ENCODE measurements around the gene NET1.

The NET1 gene

GRCh38 chr10:5453749-5454489, 41.6 kb downstream of the NET1 start:
- no peak overlapping the region for H3K27ac ChIP-seq (ENCODE audit: low read depth, low read length)
- H3K4me1 ChIP-seq (ENCODE audit: control insufficient read depth, insufficient read depth, low read length), result peaks cover 11% of the 10 kb centered on the region
- H3K27me3 ChIP-seq (ENCODE audit: control insufficient read depth, insufficient read depth, low read length), result no peaks in the 10 kb centered on the region
- no peak overlapping the region for H3K9ac ChIP-seq (ENCODE audit: low read length)
- H3K9me3 ChIP-seq (ENCODE audit: control insufficient read depth, insufficient read depth, low read depth, low read length), result no peaks in the 10 kb centered on the region
- H3K36me3 ChIP-seq (ENCODE audit: control insufficient read depth, insufficient read depth, low read length), result peaks cover 73% of the 10 kb centered on the region
- no peak overlapping the region for H3K4me3 ChIP-seq (ENCODE audit: low read depth, low read length)

DNA sequence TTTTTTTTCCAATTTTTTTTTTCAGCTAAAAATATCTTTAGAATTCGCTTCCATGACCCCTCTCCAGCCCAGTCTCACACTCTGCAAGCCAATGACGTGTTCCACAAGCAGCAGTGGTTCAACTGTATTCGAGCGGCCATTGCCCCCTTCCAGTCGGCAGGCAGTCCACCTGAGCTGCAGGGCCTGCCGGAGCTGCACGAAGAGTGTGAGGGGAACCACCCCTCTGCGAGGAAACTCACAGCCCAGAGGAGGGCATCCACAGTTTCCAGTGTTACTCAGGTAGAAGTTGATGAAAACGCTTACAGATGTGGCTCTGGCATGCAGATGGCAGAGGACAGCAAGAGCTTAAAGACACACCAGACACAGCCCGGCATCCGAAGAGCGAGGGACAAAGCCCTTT, 44.2 kb downstream of the NET1 start:
- no peak overlapping the region for H3K27ac ChIP-seq (ENCODE audit: low read depth, low read length)
- H3K4me3 ChIP-seq (ENCODE audit: low read depth, low read length), result no peak overlapping the region
- no peaks in the 10 kb centered on the region for H3K27me3 ChIP-seq (ENCODE audit: control insufficient read depth, insufficient read depth, low read length)
- no peak overlapping the region for H3K9ac ChIP-seq (ENCODE audit: low read length)
- no peaks in the 10 kb centered on the region for H3K9me3 ChIP-seq (ENCODE audit: control insufficient read depth, insufficient read depth, low read depth, low read length)
- no peaks in the 10 kb centered on the region for H3K4me1 ChIP-seq (ENCODE audit: control insufficient read depth, insufficient read depth, low read length)
- peaks cover 98% of the 10 kb centered on the region for H3K36me3 ChIP-seq (ENCODE audit: control insufficient read depth, insufficient read depth, low read length)

DNA sequence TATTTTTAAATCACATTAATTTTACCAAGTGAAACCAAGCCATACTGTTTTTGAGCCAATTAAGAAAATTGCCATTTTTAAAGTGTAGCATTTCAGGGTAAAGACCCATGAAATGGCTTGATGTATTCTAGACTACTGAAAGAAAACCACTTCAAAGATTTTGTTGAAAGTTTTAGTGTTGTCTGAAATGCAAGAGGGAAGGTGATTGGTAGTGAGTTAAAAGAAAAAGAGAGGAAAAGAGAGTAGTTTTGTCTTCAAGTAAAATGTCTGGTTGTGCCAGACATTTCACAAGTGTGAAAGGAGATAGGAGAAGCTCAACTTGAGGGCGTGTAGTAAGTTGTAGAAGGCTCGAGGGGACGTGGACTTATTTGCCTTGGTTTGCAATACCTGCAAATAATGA, 45.4 kb downstream of the NET1 start:
- H3K27me3 ChIP-seq (ENCODE audit: control insufficient read depth, insufficient read depth, low read length), result no peaks in the 10 kb centered on the region
- peaks cover 3% of the 10 kb centered on the region; the same call in 1 of the 2 replicates for H3K4me1 ChIP-seq (ENCODE audit: control insufficient read depth, insufficient read depth, low read length)
- no peak overlapping the region for H3K27ac ChIP-seq (ENCODE audit: low read depth, low read length)
- H3K36me3 ChIP-seq (ENCODE audit: control insufficient read depth, insufficient read depth, low read length), result peaks cover 87% of the 10 kb centered on the region
- H3K9me3 ChIP-seq (ENCODE audit: control insufficient read depth, insufficient read depth, low read depth, low read length), result no peaks in the 10 kb centered on the region
- no peak overlapping the region for H3K9ac ChIP-seq (ENCODE audit: low read length)
- H3K4me3 ChIP-seq (ENCODE audit: low read depth, low read length), result no peak overlapping the region

GRCh38 chr10:5458425-5458824, 46.1 kb downstream of the NET1 start:
- H3K27me3 ChIP-seq (ENCODE audit: control insufficient read depth, insufficient read depth, low read length), result no peaks in the 10 kb centered on the region
- H3K9me3 ChIP-seq (ENCODE audit: control insufficient read depth, insufficient read depth, low read depth, low read length), result 0 out of 2 replicates have a peak, but pooled peaks cover 5% of the 10 kb centered on the region
- H3K4me1 ChIP-seq (ENCODE audit: control insufficient read depth, insufficient read depth, low read length), result peaks cover 3% of the 10 kb centered on the region; the same call in 1 of the 2 replicates
- peaks cover 82% of the 10 kb centered on the region for H3K36me3 ChIP-seq (ENCODE audit: control insufficient read depth, insufficient read depth, low read length)
- H3K9ac ChIP-seq (ENCODE audit: low read length), result no peak overlapping the region
- no peak overlapping the region for H3K27ac ChIP-seq (ENCODE audit: low read depth, low read length)
- no peak overlapping the region for H3K4me3 ChIP-seq (ENCODE audit: low read depth, low read length)

DNA sequence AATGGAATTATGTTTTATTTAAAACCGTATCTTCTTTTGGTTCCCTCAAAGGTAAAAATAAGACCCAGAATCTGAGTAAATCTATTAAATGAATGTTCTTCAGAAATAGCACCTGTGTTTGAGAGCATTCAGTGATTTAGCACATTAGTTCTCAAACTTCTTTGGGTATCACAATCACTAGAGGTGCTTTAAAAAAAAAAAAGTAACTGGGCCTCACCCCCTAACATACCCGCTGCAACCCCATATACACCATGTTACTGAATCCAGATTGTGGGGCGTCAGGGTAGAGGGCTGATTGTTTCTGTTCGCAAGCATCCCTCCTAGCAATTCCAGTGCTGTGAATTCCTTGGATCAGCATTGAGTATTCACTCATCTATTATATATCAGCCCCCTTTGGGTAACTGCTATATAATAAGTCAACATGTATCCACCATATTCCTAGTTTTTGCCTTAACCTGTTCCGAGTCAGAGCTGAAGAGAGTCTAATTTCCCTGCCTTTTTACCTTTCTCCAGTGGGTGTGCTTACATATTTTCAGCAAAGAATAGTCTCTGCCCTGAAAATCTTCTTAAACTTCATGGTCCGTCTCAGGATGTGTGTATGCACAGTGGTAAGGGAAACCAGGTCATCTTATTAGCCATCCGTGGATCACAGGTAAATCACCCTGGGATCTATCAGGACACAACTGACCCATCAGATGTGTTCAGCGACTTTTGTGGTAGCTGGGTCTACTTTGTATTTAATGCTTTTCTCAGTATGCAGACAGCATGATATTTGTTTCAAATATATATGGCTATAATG, 46.8 kb downstream of the NET1 start:
- Histone ChIP-seq H3K4me3 (ENCODE audit: low read depth, low read length) (no peak overlapping the region), H3K9ac (ENCODE audit: low read length) (no peak overlapping the region), H3K4me1 (ENCODE audit: control insufficient read depth, insufficient read depth, low read length) (peaks cover 3% of the 10 kb centered on the region; the same call in 1 of the 2 replicates), H3K27ac (ENCODE audit: low read depth, low read length) (no peak overlapping the region), H3K9me3 (ENCODE audit: control insufficient read depth, insufficient read depth, low read depth, low read length) (peaks cover 5% of the 10 kb centered on the region; the same call in 1 of the 2 replicates), H3K27me3 (ENCODE audit: control insufficient read depth, insufficient read depth, low read length) (no peaks in the 10 kb centered on the region), H3K36me3 (ENCODE audit: control insufficient read depth, insufficient read depth, low read length) (peaks cover 76% of the 10 kb centered on the region)

- Histone ChIP-seq H3K4me3 (ENCODE audit: low read depth, low read length) (no peak overlapping the region), H3K27ac (ENCODE audit: low read depth, low read length) (no peak overlapping the region)
Observed at GRCh38 chr10:5460468-5461202, 48.3 kb downstream of the NET1 start.

DNA sequence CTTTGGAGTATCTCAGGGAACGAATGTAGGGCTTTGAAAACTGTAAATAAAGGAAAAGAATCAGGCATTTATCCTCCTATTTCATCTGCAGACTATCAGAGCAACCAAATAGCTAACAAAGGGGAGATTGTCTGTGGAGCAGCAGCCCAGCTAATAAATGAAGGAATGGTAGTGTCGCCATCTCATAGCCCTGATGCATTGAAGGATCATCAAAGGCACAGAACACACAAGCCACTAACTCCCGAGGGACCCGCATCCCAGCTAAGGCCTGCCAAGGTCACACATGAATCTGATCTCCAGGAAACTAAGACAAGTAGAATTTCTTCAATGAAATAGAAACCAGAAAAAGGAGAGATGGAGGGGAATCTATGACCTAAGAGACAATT, 48.8 kb downstream of the NET1 start:
- Histone ChIP-seq H3K4me3 (ENCODE audit: low read depth, low read length) (no peak overlapping the region), H3K4me1 (ENCODE audit: control insufficient read depth, insufficient read depth, low read length) (peaks cover 14% of the 10 kb centered on the region), H3K9me3 (ENCODE audit: control insufficient read depth, insufficient read depth, low read depth, low read length) (peaks cover 5% of the 10 kb centered on the region), H3K9ac (ENCODE audit: low read length) (no peak overlapping the region), H3K27ac (ENCODE audit: low read depth, low read length) (no peak overlapping the region), H3K36me3 (ENCODE audit: control insufficient read depth, insufficient read depth, low read length) (peaks cover 55% of the 10 kb centered on the region), H3K27me3 (ENCODE audit: control insufficient read depth, insufficient read depth, low read length) (no peaks in the 10 kb centered on the region)

More at GRCh38 chr10:5460468-5461202, 48.3 kb downstream of the NET1 start:
- Histone ChIP-seq H3K9ac (ENCODE audit: low read length) (no peak overlapping the region), H3K27me3 (ENCODE audit: control insufficient read depth, insufficient read depth, low read length) (no peaks in the 10 kb centered on the region), H3K36me3 (ENCODE audit: control insufficient read depth, insufficient read depth, low read length) (peaks cover 61% of the 10 kb centered on the region), H3K9me3 (ENCODE audit: control insufficient read depth, insufficient read depth, low read depth, low read length) (peaks cover 5% of the 10 kb centered on the region), H3K4me1 (ENCODE audit: control insufficient read depth, insufficient read depth, low read length) (peaks cover 8% of the 10 kb centered on the region)

GRCh38 chr10:5461914-5462840, 49.8 kb downstream of the NET1 start:
- H3K4me3 ChIP-seq (ENCODE audit: low read depth, low read length), result no peak overlapping the region
- H3K9me3 ChIP-seq (ENCODE audit: control insufficient read depth, insufficient read depth, low read depth, low read length), result peaks cover 5% of the 10 kb centered on the region
- peaks cover 46% of the 10 kb centered on the region for H3K36me3 ChIP-seq (ENCODE audit: control insufficient read depth, insufficient read depth, low read length)
- no peak overlapping the region for H3K9ac ChIP-seq (ENCODE audit: low read length)
- H3K4me1 ChIP-seq (ENCODE audit: control insufficient read depth, insufficient read depth, low read length), result peaks cover 23% of the 10 kb centered on the region
- H3K27me3 ChIP-seq (ENCODE audit: control insufficient read depth, insufficient read depth, low read length), result no peaks in the 10 kb centered on the region
- H3K27ac ChIP-seq (ENCODE audit: low read depth, low read length), result no peak overlapping the region

GRCh38 chr10:5462841-5463293, 50.5 kb downstream of the NET1 start:
- Histone ChIP-seq H3K36me3 (ENCODE audit: control insufficient read depth, insufficient read depth, low read length) (peaks cover 40% of the 10 kb centered on the region), H3K9me3 (ENCODE audit: control insufficient read depth, insufficient read depth, low read depth, low read length) (peaks cover 6% of the 10 kb centered on the region), H3K4me3 (ENCODE audit: low read depth, low read length) (no peak overlapping the region), H3K27ac (ENCODE audit: low read depth, low read length) (no peak overlapping the region), H3K27me3 (ENCODE audit: control insufficient read depth, insufficient read depth, low read length) (no peaks in the 10 kb centered on the region), H3K9ac (ENCODE audit: low read length) (no peak overlapping the region), H3K4me1 (ENCODE audit: control insufficient read depth, insufficient read depth, low read length) (peaks cover 28% of the 10 kb centered on the region)

- peaks cover 23% of the 10 kb centered on the region for H3K36me3 ChIP-seq (ENCODE audit: control insufficient read depth, insufficient read depth, low read length)
- peaks cover 18% of the 10 kb centered on the region for H3K9me3 ChIP-seq (ENCODE audit: control insufficient read depth, insufficient read depth, low read depth, low read length)
- H3K9ac ChIP-seq (ENCODE audit: low read length), result no peak overlapping the region
- no peak overlapping the region for H3K4me3 ChIP-seq (ENCODE audit: low read depth, low read length)
- peaks cover 33% of the 10 kb centered on the region for H3K4me1 ChIP-seq (ENCODE audit: control insufficient read depth, insufficient read depth, low read length)
- no peak overlapping the region for H3K27ac ChIP-seq (ENCODE audit: low read depth, low read length)
- H3K27me3 ChIP-seq (ENCODE audit: control insufficient read depth, insufficient read depth, low read length), result no peaks in the 10 kb centered on the region
Observed at GRCh38 chr10:5464546-5464945, 52.2 kb downstream of the NET1 start.

Data from HUES6 (cell line).